K562 (cell line): ENCODE results near the gene ADGRE3. TPM values are rescaled to one million over a fixed set of nuclear protein-coding genes. Genes with fewer than 3 reads are reported as not detected.

Experiments
- ATAC-seq: fragments of 200-7000 bp; cut with Tn5 transposase; 3 replicates; pipeline ENCODE4 v1.9.1; 2020; ENCODE audit warnings: moderate library complexity
- BruUV-seq: library from RNA; stranded (reverse); fragments of 400-500 nt; replicated peaks from 2 replicates; lab custom pipeline; 2021; lab: Mats Ljungman, UMichigan
- CTCF ChIA-PET: fragments of 300-600 bp; formaldehyde crosslinking; extraction: SDS; loops from one replicate; lab custom pipeline; 2021; ENCODE audit warnings: low intra/inter-chr PET ratio; lab: Yijun Ruan, JAX
- POLR2A ChIA-PET: fragments of 300-600, 350-650 bp; sonication (Branson Sonifier 250); formaldehyde crosslinking; extraction: SDS; loops from one replicate; lab custom pipeline; 2021; ENCODE audit warnings: antibody characterized with exemption, inconsistent platforms; lab: Yijun Ruan, JAX
- DNase-seq, 4 experiments: peaks; one replicate each; pipeline versions ENCODE4 v3.0.0 to v3.0.0-alpha.2; 2011 to 2018; ENCODE audit warnings: low spot score in 3 of 4, mixed read lengths in 3 of 4; ENCODE audit errors: extremely low read depth in 1 of 4
- FAIRE-seq: peaks from 2 replicates; lab custom pipeline; 2011; peaks lifted over from hg19 to GRCh38; lab: Jason Lieb, UNC
- H2AFZ ChIP-seq: 2 replicates; pipeline ENCODE4 v1.6.0; 2011; ENCODE audit warnings: low read depth, low read length, control low read depth, inconsistent platforms
- H3K27ac ChIP-seq: fragments of 200-600 bp; 3 replicates; pipeline ENCODE4 v1.8.0; 2011; ENCODE audit warnings: low read depth, mild to moderate bottlenecking, control low read depth, inconsistent platforms, low read length, moderate library complexity, mixed read lengths; ENCODE audit errors: extremely low read depth
- H3K27me3 ChIP-seq, 2 experiments: fragments of 300-600 bp in 1 of 2; 2 replicates in 1 of 2; 3 replicates in 1 of 2; pipeline versions ENCODE4 v1.6.0 to v1.8.0; 2011; ENCODE audit warnings: inconsistent platforms in 2 of 2, low read length in 2 of 2, mild to moderate bottlenecking in 1 of 2, mixed read lengths in 1 of 2, moderate library complexity in 1 of 2; ENCODE audit not compliant: control insufficient read depth in 2 of 2, insufficient read depth in 2 of 2
- H3K36me3 ChIP-seq: fragments of 300-600 bp; 3 replicates; pipeline ENCODE4 v1.8.0; 2011; ENCODE audit warnings: mild to moderate bottlenecking, low read length, inconsistent platforms; ENCODE audit not compliant: control insufficient read depth, insufficient read depth
- H3K4me1 ChIP-seq, 2 experiments: fragments of 200-600 bp in 1 of 2; replicated peaks in 1 of 2; 2 replicates in 1 of 2; 3 replicates in 1 of 2; pipeline versions ENCODE4 v1.5.1 to v1.8.0; 2011; ENCODE audit warnings: inconsistent platforms in 2 of 2, low read length in 2 of 2, mild to moderate bottlenecking in 1 of 2, mixed read lengths in 1 of 2, moderate library complexity in 1 of 2; ENCODE audit not compliant: control insufficient read depth in 2 of 2, insufficient read depth in 2 of 2
- H3K4me2 ChIP-seq: 2 replicates; pipeline ENCODE4 v1.6.1; 2011; ENCODE audit warnings: low read length, control low read depth, inconsistent platforms, mixed read lengths; ENCODE audit not compliant: insufficient read depth
- H3K4me3 ChIP-seq: fragments of 200-600 bp; sonication (generic), shearing (Covaris generic); 2 replicates; pipeline ENCODE4 v1.5.1; 2016; ENCODE audit warnings: control low read depth, inconsistent platforms
- H3K79me2 ChIP-seq: fragments of 200-600 bp; 3 replicates; pipeline ENCODE4 v1.8.0; 2011; ENCODE audit warnings: low read length, inconsistent platforms; ENCODE audit not compliant: control insufficient read depth, insufficient read depth
- H3K9ac ChIP-seq, 2 experiments: 2 replicates each; pipeline versions ENCODE4 v1.6.0 to v1.6.1; 2011; ENCODE audit warnings: low read depth in 2 of 2, low read length in 2 of 2, control low read depth in 1 of 2, inconsistent platforms in 1 of 2, mild to moderate bottlenecking in 1 of 2, mixed read lengths in 1 of 2; ENCODE audit not compliant: insufficient read depth in 1 of 2
- H3K9me1 ChIP-seq: one replicate; pipeline ENCODE4 v1.6.0; 2011; ENCODE audit warnings: inconsistent platforms, mild to moderate bottlenecking, low read length, moderate library complexity; ENCODE audit not compliant: control insufficient read depth, insufficient read depth
- H3K9me3 ChIP-seq: replicated peaks from 2 replicates; pipeline ENCODE4 v1.5.1; 2011; ENCODE audit warnings: low read depth, low read length, inconsistent platforms; ENCODE audit not compliant: control insufficient read depth, insufficient read depth
- H4K20me1 ChIP-seq: replicated peaks from 2 replicates; pipeline ENCODE4 v1.6.1; 2011; ENCODE audit warnings: low read length, inconsistent platforms, mixed read lengths; ENCODE audit not compliant: control insufficient read depth, insufficient read depth
- ARID3A ChIP-seq: IDR thresholded peaks from 2 replicates; pipeline ENCODE4 v1.6.1; 2012; ENCODE audit warnings: low read depth, low read length, improper control_type of control experiment, borderline replicate concordance
- CTBP1 ChIP-seq: fragments of 450-650 bp; IDR thresholded peaks from 2 replicates; pipeline ENCODE4 v1.6.1; 2016; ENCODE audit warnings: borderline replicate concordance
- E4F1 ChIP-seq: fragments of 250-450 bp; sonication (Bioruptor Pico); IDR thresholded peaks from 2 replicates; pipeline ENCODE4 v1.5.0; 2021; ENCODE audit warnings: mild to moderate bottlenecking, borderline replicate concordance
- NFIC ChIP-seq: fragments of 450-650 bp; IDR thresholded peaks from 2 replicates; pipeline ENCODE4 v1.6.1; 2017; ENCODE audit warnings: mild to moderate bottlenecking, inconsistent platforms
- PATZ1 ChIP-seq: fragments of 250-450 bp; sonication (Bioruptor Pico); IDR thresholded peaks from 2 replicates; pipeline ENCODE4 v1.5.0; 2020; ENCODE audit warnings: mild to moderate bottlenecking, borderline replicate concordance
- SP1 ChIP-seq: sonication (generic); formaldehyde crosslinking; IDR thresholded peaks from 2 replicates; pipeline ENCODE4 v1.8.1; 2022; ENCODE audit warnings: mild to moderate bottlenecking, missing genetic modification reagents
- SUPT5H ChIP-seq: fragments of 450-650 bp; IDR thresholded peaks from 2 replicates; pipeline ENCODE4 v1.6.1; 2016
- ZNF140 ChIP-seq: fragments of 250-450 bp; sonication (Bioruptor Pico); IDR thresholded peaks from 2 replicates; pipeline ENCODE4 v1.8.0; 2021; ENCODE audit warnings: moderate library complexity, mild to moderate bottlenecking, inconsistent platforms
- ZNF143 ChIP-seq: sonication (generic); formaldehyde crosslinking; IDR thresholded peaks from 2 replicates; pipeline ENCODE4 v1.9.0; 2022; ENCODE audit warnings: mild to moderate bottlenecking, missing genetic modification reagents
- ZNF436 ChIP-seq: fragments of 250-450, 450-650 bp; sonication (Bioruptor Pico); formaldehyde crosslinking; IDR thresholded peaks from 2 replicates; pipeline ENCODE4 v1.7.0; 2020; ENCODE audit warnings: mild to moderate bottlenecking
- WGBS: fragments of 100-300 bp; shearing (Covaris generic); methylation state at CpG from one replicate; pipeline ENCODE4 v1.1.6; 2016; ENCODE audit warnings: low coverage, mixed read lengths; ENCODE audit not compliant: insufficient coverage; ENCODE audit errors: missing lambda C conversion rate; 5-methylcytosine and 5-hydroxymethylcytosine counted together
- in situ Hi-C: fragments of 300-500 bp; cut with MboI; formaldehyde crosslinking; loops from 4 replicates; pipeline ENCODE4 v1.15.0; 2018; ENCODE audit warnings: inconsistent platforms, mixed read lengths
- intact Hi-C: fragments of 100-400 bp; cut with micrococcal nuclease; formaldehyde crosslinking; loops from 2 replicates; pipeline ENCODE4 v1.14.2; 2022
- polyA plus RNA-seq, 8 experiments: library from polyadenylated mRNA; depleted of rRNA in 4 of 8; stranded (reverse) in 5 of 8; unstranded in 3 of 8; fragments of >200 nt; fragmentation: Nextera tagmentation in 2 of 8; fragmentation: Illumina TruSeq in 1 of 8; extraction: Ambion mirVana in 2 of 8; extraction: Trizol in 1 of 8; gene quantifications; 2 replicates each; pipeline versions ENCODE4 v1.2.1 to v1.2.3, GENCODE V29; 2011 to 2014; ENCODE audit warnings: inconsistent platforms in 1 of 8, missing spikeins in 1 of 8
- total RNA-seq, 7 experiments: library from RNA; depleted of rRNA in 6 of 7; stranded (reverse); fragments of >200 nt in 6 of 7; fragmentation: Illumina TruSeq in 2 of 7; extraction: Trizol in 2 of 7; gene quantifications; 2 replicates each; pipeline versions ENCODE4 v1.2.1 to v1.2.3, GENCODE V29; 2011 to 2021; ENCODE audit warnings: low replicate concordance in 1 of 7

Gene ADGRE3
- total and polyA plus RNA-seq, 9 of the 15 experiments (the other 6 are each of a cell fraction or from before 2014, with no cell fraction given): not detected

- TF ChIP-seq PATZ1 (CRISPR knock-in tag): no peak
- peak; percentile 64 for TF ChIP-seq NFIC
- no peak for TF ChIP-seq ZNF140
- no peak for TF ChIP-seq ZNF436 (CRISPR knock-in tag)
Observed at GRCh38 chr19:14694641-14695266, 20.1 kb upstream of the ADGRE3 start (continued).

- peak; percentile 99 for ATAC-seq
- Histone ChIP-seq H3K9me3 (no peaks in the 10 kb centered on the region), H4K20me1 (no peaks in the 10 kb centered on the region), H2AFZ (peak within 1 kb of the TSS; percentile 100), H3K9ac (peak within 1 kb of the TSS; percentile 86 to 93), H3K27ac (peak within 1 kb of the TSS; percentile 98), H3K36me3 (no peaks in the 10 kb centered on the region), H3K4me3 (peak within 1 kb of the TSS; percentile 65), H3K4me1 (peaks cover 3 to 8% of the 10 kb centered on the region in 2 experiments; a peak in 3 of 5 replicates), H3K9me1 (no peaks in the 10 kb centered on the region), H3K27me3 (no peaks in the 10 kb centered on the region), H3K4me2 (peak within 1 kb of the TSS; percentile 92), H3K79me2 (peaks cover 6% of the 10 kb centered on the region)
- ChIA-PET CTCF (no interaction called here), POLR2A (interaction anchor here (0.7 to 1.6 kb wide), 12 partner anchors 11 to 1541 kb away, joined by 3 to 14 read pairs (median 4); partner anchors contain the start of gene NDUFB7)
- intact Hi-C loops: no loop called here
- BruUV-seq: TSS peak; percentile 64
- peak; percentile 67 for FAIRE-seq
- peak; percentile 95 to 99 (median 99) for DNase-seq
- in situ Hi-C loops: loop anchor here (5.0 kb wide), 1 partner anchor 118 kb away; the partner anchor contains the start of gene NDUFB7
- 2% methylated on average over 47 of the region's 66 CpGs for WGBS
- TF ChIP-seq ZNF143 (CRISPR knock-in tag) (peak; percentile 61; the same call in 1 of the 2 replicates), CTBP1 (peak; percentile 92), ARID3A (no peak), E4F1 (CRISPR knock-in tag) (peak; percentile 61; the same call in 1 of the 2 replicates), SUPT5H (peak; percentile 92), SP1 (peak; percentile 72; the same call in 1 of the 2 replicates)
Observed at GRCh38 chr19:14689598-14690503, 15.2 kb upstream of the ADGRE3 start, which contains the start of gene ZNF333. TSS of gene ZNF333 (plus strand) at chr19:14690048. CDS start at chr19:14693492, 3,444 bp downstream.
